HG02938 (cell line): Measurements from ENCODE around the gene ARIH1.

ENCODE experiments used
- ATAC-seq: cut with Tn5 transposase; IDR thresholded peaks from one replicate; pipeline ENCODE4 v1.9.1; 2021; ENCODE audit warnings: mild to moderate bottlenecking, moderate library complexity; ENCODE audit not compliant: unreplicated experiment

The ARIH1 gene

DNA sequence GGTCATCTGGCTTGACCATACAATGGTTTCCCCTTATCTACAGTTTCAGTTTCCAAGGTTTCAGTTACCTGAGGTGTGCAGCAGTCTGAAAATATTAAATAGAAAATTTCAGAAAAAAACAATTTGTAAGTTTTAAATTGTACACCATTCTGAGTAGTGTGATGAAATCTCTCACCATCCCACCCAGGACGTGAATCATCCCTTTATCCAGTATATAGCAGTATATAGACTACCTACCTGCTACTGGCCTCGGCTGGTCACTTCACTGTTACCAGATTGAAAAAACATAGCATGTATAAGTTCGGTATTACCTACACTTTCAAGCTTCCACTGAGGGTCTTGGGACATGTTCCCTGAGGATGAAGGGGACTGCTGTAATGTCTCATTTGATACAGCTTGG is 12.0 kb downstream of the ARIH1 start:
- ATAC-seq = no peak

DNA sequence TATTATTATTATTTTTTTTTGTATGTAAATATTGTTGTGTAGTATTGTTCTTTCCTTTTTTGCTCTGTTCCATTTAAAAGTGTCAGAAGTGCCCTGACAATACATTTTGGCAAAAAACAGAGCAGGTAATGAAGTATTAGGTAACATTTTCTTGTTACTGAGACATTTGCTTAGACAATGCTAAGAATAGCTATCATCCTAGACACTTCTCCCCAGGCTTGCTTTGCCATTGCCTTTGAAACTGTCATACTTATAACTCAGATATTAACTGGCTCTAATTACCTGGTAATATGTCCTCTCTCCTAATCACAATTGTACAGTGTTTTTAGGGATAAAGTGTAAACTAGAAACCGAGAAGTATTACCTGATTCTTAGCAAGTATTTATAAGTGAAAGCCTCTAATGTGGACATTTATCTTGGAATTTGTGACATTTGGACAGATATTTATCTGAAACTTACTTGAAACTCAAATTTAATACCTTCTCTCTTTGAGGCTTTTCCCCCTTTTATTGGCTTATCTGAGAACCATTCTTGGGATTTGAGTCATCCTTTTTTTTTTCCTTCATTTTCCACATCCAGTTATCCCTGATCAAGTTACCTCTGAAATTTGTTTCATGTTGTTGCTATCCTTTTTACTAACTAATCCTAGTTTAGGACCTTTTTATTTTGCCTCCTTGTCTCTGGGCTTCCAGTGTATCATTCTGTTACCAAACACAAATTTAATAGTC is 13.1 kb downstream of the ARIH1 start:
- ATAC-seq = no peak

DNA sequence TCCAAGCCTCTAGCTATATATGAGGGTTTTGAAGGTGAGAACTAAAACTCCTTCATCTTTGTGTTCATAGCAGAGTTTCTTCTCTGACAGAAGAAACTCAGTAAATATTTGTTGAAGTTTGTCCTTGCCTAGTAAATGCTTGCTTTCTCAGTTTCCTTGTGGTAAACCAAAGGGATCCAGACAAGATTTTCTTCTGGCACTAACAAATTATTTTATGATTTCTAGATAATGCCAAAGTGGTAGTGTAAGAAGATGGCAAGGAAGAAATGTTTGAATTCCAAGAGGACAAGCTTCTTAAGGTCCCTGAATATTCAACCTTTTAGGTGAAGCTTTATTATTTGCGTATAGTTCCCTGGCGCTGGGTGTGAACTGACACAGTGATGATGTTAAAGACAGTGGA is 14.4 kb downstream of the ARIH1 start:
- ATAC-seq = no peak

DNA sequence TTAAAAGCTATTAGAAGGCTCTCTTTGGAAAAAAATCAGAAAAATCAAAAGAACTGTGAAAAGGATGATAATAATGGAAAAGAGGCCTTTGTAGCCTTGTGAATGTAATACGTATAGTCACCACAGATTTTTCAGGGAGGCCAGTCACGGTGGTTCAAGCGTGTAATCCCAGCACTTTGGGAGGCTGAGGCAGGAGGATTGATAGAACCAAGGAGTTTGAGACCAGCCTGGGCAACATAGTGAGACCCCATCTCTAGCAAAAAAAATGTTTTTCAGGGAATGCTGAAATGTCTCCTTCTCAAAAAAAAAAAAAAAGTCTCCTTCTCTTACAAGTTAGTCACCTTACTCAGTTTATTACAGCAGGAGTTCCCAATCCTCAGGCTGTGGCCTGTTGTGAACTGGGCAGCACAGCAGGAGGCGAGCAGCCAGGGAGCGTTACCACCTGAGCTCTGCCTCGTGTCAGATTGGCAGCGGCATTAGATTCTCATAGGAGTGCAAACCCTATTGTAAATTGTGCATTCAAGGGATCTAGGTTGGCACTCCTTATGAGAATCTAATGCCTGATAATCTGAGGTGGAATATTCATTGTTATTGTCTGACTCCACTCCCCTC is 15.9 kb downstream of the ARIH1 start:
- no peak for ATAC-seq

DNA sequence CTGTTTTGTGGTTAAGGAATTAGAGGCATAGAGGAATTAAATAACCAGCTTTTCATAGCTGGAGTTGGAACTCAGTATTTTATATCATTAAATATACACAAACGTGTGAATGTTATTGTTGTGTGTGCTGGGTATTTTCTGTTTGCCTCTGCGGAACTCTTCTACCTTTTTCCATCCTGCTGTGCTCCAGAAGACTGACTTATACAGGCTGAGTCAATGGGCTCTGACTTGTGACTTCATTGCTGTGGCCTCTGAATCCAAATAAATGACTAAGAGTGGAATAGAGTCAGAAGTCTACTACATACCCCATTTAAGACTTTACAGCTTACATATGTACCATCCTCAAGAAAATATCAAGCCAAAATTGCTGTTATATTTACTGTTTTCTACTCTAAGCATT is 17.6 kb downstream of the ARIH1 start:
- ATAC-seq = no peak

DNA sequence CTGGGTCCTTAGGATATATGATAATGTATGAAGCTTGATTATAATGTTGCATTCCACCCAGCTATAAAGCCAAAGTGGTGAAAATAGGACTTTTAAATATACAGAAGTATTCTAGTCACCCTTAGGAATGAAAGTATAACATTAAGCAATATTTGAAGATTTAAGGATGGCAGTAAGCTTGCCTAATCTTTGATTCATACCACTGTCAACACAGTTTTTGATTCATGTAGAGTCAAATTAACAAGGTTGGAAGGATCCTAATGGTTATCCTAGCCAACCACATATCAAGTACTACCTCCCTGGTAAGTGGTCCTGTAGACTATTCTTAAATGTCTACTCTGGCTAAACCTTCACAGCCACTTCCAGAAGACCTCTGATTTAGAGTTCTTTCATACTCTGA is 18.6 kb downstream of the ARIH1 start:
- ATAC-seq = no peak

DNA sequence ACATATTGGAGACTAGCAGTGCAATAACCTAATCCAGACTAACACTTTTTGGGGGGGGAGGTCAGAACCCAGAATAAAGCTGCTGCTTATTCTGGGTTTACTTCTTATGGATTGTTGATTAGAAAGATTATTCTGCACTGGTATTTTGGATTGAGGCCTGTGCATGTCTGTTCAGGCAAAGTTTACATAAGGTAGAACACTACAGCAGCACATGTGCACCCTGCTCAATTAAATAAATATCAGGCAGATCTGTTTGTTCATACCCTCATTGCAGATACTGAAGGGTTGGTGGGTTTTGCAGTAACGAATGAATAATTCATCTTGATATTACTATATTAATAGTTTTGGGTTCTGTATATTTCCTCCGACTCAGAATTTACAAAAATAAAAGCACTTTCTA is 19.1 kb downstream of the ARIH1 start:
- ATAC-seq = no peak

DNA sequence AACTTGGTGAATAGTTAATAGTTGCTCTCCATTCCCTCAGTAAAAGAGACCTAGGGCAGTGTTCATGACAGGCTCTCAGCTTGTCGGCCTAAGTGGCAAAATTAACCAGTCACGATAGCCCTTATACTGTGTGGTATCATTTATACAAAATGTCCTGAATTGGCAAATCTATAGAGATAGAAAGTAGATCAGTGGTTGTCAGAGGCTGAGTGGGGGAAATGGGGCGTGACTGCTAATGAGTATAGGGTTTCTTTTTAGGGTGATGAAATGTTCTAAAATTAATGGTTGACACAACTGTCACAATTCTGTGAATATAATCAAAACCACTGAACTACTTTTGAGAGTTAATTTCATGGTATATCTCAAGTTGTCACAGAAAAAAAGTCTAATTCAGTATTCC is 20.9 kb downstream of the ARIH1 start:
- no peak for ATAC-seq

DNA sequence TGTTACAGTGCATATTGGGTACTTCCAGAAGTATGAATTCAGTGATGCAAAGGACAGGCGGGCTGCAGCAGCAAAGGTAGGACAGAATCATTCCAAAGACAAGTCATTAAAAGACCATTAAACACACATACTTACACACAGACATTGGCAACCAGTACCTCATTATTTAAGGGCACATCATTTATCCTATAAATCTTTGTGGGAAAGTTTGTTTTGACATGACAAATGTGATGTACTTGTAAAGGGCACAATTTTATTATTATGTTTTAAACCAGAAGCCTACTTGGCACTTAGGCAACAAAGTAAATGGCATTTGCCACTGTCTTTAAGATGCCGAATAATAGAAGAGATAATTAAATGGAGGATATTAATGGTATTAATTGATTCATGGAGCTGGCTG is 22.7 kb downstream of the ARIH1 start:
- no peak for ATAC-seq

DNA sequence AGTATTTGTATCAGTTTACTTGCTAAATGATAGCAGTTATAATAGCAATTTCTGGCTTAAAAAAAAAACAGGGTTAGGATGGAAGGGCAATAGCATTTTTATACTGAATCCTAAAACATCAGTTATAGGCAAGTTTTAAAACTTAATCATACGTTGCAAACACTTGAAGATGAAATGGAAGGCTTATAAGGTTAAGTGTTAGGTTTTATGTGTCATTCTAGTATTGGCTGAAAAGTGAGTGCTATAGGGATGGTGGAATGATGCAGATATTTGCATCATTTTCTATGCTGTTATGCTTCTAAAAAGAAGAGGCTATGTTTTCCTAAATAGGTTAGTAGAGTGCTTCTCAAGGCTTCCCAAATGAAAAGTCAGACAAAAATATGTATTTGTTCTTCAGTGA is 23.3 kb downstream of the ARIH1 start:
- no peak for ATAC-seq

DNA sequence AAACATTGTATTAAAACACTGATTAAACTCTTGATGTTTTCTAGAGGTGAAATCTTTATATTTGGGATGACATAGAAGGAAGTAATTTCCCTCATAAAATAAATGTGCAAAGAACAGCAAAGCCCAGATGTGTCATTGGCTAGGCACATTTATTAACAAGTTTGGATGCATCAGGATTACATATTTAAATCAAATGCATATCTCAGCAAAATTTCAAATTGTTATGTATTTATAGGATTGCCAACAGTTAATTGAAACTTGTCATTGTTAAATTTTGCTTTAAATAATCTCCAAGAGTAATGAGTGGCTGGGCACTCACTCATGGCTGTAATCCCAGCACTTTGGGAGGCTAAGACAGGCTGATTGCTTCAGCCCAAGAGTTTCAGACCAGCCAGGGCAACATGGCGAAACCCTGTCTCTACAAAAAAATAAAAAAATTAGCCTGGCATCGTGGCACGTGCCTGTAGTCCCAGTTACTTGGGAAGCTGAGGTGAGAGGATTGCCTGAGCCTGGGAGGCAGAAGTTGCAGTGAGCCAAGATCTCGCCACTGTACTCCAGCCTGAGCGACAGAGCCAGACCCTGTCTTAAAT is 28.2 kb downstream of the ARIH1 start:
- no peak for ATAC-seq

DNA sequence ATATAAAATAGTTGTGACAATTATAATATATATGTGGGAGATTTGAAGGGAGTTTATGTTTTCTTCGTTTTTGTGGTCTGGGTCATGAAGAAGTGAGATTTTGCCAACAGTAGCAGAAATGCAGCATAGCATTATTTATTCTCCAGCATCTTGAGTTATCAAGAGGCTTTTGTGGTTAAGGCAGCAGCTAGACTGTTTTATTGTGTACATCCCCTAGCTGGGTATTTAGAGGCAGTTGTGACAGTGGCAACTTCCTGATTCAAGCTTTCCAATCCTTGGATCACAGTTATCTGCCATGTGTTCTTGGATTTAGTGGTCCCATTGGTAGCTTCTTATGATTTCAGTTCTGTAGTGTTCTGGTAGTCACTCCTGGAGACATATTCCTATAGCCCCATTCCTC is 29.0 kb downstream of the ARIH1 start:
- ATAC-seq = no peak

DNA sequence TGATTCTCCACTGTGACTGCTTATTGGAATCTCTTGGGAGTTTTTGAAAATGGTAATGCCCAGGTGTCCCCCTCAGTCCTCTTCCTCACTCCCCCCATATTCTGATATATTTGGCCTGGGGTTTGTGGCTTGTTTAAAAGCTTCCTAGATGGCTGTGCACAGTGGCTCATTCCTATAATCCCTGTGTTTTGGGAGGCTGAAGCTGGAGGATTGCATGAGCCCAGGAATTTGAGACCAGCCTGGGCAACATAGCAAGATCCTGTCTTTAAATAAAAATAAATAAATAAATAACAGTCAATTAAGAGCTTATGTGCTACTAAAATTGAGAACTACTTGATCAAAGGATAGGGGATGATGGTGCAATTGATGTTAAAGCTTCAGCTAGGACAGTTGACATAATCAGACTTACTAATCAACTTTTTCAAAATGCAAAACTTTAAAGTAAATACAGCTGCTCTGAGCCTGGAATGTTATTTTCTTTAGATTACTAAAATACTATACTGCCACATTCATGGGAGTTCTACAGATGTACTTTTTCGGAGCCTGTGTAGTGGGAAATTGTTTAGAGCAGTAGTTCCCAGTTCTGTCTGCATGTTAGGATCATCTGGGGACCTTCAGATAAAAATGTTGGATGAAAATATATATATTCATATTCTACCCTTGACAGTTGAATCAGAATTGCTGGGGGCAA is 33.4 kb downstream of the ARIH1 start:
- ATAC-seq = no peak

DNA sequence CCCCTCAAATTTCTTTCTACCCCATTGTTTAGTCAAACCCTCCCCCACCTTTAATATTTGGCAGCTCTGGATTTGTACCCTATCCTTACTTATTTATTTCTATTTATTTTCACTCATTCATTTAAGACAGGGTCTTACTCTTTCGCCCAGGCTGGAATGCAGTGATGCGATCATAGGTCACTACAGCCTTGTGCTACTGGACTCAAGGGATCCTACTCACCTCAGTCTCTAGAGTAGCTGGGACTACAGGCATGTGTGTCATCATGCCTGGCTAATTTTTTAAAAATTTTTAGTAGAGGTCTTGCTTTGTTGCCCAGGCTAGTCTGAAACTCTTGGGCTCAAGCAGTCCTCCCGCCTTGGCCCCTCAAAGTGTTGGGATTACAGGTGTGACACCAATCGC is 35.4 kb downstream of the ARIH1 start:
- no peak for ATAC-seq

DNA sequence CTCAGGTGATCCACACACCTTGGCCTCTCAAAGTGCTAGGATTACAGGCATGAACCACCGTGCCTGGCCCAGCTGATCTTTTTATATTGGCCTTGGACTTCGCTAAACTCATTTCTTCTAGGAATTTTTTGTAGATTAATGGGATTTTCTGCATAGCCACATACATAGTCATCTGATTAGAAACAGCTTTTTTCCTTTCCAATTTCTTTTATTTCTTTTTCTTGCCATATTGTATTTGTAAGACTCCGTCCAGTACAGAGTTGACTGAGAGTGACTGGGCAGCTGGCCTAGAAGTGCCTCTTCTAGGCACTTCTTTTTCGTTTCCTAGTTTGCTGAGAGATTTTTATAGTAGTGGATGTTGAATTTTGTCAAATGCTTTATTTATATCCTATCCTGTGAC is 37.4 kb downstream of the ARIH1 start:
- ATAC-seq = no peak

DNA sequence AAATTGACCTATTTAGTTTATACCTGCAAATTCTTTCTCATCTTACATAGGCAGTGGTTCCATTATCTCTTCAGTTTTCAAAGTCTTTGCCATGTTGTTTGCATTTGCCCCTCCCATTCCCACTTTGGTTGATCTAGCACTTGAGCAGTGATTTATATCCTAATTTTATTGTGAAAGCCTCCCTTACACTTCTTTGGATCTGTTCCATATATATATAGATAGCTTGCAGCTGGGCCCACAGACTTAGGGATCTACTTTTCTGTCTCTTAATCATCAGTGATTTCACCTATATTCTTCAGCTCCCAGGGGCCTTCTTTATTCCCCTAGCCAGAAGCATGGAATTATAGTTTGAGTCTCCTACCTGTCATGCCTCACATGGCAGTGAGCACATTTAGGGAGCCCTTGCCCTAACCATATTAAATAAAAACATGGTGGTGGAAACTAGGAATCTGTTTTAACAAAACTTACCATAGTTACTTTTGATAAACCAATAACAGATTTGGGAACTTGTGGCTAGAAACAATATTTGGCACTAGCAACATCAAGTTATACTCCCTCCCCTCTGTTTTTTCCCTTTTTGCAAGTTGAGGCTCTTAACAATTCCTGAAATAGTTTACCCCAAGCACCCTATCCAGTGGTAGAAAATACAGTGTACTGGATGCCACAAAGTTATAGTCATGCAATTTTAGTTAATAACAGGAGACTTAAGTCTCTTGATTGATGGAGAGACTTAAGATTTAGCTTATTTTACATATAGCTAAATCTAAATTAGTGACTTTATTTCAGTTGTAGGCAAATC is 41.7 kb downstream of the ARIH1 start:
- ATAC-seq = no peak

DNA sequence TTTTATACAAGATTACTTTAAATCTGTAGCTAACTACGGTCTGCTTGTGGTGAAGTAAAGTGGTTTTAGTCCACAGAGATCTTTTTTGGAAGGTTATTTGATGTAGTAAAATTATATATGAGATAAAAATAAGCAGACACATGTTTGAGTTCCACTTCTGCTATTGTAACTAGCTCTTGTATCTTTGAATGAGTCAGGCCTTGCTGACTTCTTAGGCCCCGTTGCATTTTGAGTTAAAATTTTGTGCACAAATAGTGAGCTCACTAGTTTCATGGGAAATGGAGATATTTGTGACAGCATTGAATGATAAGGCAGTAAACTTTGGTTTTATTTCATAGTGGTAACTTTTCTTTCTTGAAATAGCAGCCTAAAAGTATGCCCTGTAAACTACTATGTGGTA is 42.6 kb downstream of the ARIH1 start:
- ATAC-seq = no peak

DNA sequence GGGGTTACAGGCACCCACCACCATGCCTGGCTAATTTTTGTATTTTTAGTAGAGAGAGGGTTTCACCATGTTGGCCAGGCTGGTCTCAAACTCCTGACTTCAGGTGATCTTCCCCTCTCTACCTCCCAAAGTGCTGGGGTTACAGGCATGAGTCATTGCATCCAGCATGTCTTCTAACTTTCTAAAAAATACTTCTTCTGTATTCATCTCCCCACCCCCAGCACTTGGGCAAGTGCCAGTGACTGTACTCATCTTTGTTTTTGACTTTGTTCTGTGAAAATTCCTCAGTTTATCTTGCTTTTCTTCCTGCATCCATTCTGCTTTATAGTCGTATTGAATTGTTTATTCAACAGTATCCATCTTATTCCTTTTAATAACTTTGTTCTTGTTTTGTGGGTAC is 47.6 kb downstream of the ARIH1 start:
- no peak for ATAC-seq

DNA sequence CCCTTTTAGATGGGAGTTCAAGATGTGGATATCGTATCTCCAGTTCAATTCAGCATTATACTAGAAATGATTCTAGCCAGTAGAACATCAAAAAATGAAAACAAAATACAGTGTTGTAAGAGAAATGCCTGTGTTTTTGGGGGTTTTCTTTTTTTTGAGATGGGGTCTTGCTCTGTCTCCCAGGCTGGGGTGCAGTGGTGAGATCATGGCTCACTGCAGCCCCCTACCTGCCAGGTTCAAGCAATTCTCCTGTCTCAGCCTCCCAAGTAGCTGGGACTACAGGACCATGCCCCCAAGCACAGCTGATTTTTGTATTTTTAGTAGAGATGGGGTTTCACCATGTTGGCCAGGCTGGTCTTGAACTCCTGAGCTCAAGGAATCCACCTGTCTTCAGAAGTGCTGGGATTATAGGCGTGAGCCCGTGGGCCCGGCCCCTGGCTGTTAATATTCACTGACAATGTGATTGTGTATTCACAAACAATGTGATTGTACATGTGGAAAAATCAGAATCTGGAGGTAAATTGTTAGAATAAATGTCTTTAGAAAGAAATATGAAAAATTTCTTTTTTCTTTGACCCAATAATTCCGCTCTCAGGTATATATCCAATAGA is 59.0 kb downstream of the ARIH1 start:
- no peak for ATAC-seq

DNA sequence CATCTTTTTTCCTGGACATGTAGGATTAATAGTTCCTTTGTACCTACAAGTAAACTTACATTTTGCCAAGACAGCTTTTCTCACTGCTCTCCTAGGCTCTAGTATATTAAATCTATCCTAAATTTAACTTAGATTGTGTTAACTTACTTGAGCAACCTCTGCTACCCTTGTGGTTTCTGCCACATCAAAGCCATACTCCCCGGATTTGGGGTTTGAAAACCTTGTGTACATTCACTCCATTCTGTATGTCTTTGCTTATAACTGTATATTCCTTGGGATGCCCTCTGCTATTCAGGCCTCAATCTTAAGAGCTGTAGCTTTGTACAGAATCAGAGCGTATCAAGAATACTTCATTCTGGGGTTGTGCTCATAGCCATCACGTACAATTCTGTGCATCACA is 60.4 kb downstream of the ARIH1 start:
- no peak for ATAC-seq

DNA sequence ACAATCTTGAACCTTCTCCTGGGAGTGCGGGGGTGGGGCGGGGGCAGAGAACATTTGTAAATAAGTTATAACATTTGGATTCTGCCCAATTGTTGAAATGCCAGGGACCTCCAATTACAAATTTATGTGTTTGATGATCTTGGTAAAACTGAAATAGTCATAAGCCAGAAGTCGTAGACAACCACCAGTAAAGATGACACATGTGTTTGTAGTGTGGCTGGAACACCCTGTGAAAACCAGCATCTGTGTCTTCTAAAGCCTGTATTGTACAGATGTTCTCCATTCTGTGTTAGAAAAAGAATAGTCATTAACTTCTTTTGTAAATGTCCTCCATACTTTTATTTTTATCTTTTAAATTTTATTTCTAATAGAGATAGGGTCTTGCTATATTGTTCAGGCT is 61.8 kb downstream of the ARIH1 start:
- no peak for ATAC-seq
